ENCODE results near the gene RRP9.

GRCh38 chr3:51961602-51962569 lies 20.2 kb upstream of the RRP9 start:
- TF ChIP-seq EZH2 (IDR thresholded peaks at IDR 0.05; ENCODE audit: borderline replicate concordance, low read depth, low read length, poor library complexity, severe bottlenecking) (no peak), CTCF (conservative IDR thresholded peaks at IDR 0.05; ENCODE audit: low read depth, low read length) (no peak)
